GM12878 (cell line): ENCODE results near the gene CDKL4.

Source experiments
- CTCF ChIP-seq, 3 experiments: IDR thresholded peaks in 2 of 3; conservative IDR thresholded peaks in 1 of 3; 2 replicates each; pipeline ENCODE4 v1.5.1; 2011; ENCODE audit warnings: low read depth in 3 of 3, low read length in 3 of 3, mild to moderate bottlenecking in 3 of 3, control low read depth in 2 of 3, moderate library complexity in 2 of 3, inconsistent platforms in 1 of 3, mixed read lengths in 1 of 3; ENCODE audit not compliant: control insufficient read depth in 2 of 3, insufficient read depth in 1 of 3; ENCODE audit errors: extremely low read depth in 1 of 3
- HCFC1 ChIP-seq: fragments of 150-350 bp; IDR thresholded peaks from 2 replicates; pipeline ENCODE4 v1.6.1; 2014; ENCODE audit warnings: low read length
- POLR2A ChIP-seq: IDR thresholded peaks from 2 replicates; pipeline ENCODE4 v1.6.1; 2011; ENCODE audit warnings: low read depth, mild to moderate bottlenecking, low read length

GRCh38 chr2:39144416-39144815 is 99.4 kb downstream of the CDKL4 start:
- no peak for TF ChIP-seq POLR2A
- no peak for TF ChIP-seq HCFC1
- no peak for TF ChIP-seq CTCF (IDR thresholded peaks at IDR 0.05 in 2 of 3, conservative IDR thresholded peaks at IDR 0.05 in 1 of 3; ENCODE audit: control insufficient read depth in 2 of 3, extremely low read depth in 1 of 3, insufficient read depth in 1 of 3, low read depth in 3 of 3, low read length in 3 of 3)
